HG03139 (cell line): Measurements from ENCODE around the gene NEO1.
A peak's percentile ranks its signal among the peaks of the same experiment; 100 is the strongest.
"Not testable (repeated sequence)": the region's sequence is repeated elsewhere in the genome, so short reads cannot be mapped to it uniquely, and the experiment has no call there.

Experiments
- ATAC-seq: cut with Tn5 transposase; IDR thresholded peaks from one replicate; pipeline ENCODE4 v1.9.1; 2021; ENCODE audit not compliant: unreplicated experiment

Gene NEO1

GRCh38 chr15:73139744-73140553 lies 87.7 kb downstream of the NEO1 start:
- ATAC-seq: no peak

- no peak for ATAC-seq
Measured at GRCh38 chr15:73141216-73141900, 89.1 kb downstream of the NEO1 start.

- ATAC-seq: peak; percentile 73
Measured at GRCh38 chr15:73142802-73143762, 90.8 kb downstream of the NEO1 start.

- ATAC-seq: no peak
Measured at GRCh38 chr15:73143763-73144155, 91.5 kb downstream of the NEO1 start.

GRCh38 chr15:73146419-73146818 lies 94.2 kb downstream of the NEO1 start:
- no peak for ATAC-seq

- no peak for ATAC-seq
Measured at GRCh38 chr15:73150831-73151230, 98.6 kb downstream of the NEO1 start.

GRCh38 chr15:73153024-73153423 lies 100.8 kb downstream of the NEO1 start:
- ATAC-seq: no peak

GRCh38 chr15:73153447-73153846 lies 101.2 kb downstream of the NEO1 start:
- ATAC-seq: no peak

GRCh38 chr15:73156431-73157191 lies 104.3 kb downstream of the NEO1 start:
- ATAC-seq: no peak

GRCh38 chr15:73161546-73161945 lies 109.3 kb downstream of the NEO1 start:
- ATAC-seq: no peak

GRCh38 chr15:73165435-73165834 lies 113.2 kb downstream of the NEO1 start:
- no peak for ATAC-seq

GRCh38 chr15:73165844-73166243 lies 113.6 kb downstream of the NEO1 start:
- no peak for ATAC-seq

GRCh38 chr15:73166711-73167110 lies 114.4 kb downstream of the NEO1 start:
- not testable (repeated sequence) for ATAC-seq

- no peak for ATAC-seq
Measured at GRCh38 chr15:73168487-73168886, 116.2 kb downstream of the NEO1 start.

GRCh38 chr15:73171711-73172110 lies 119.4 kb downstream of the NEO1 start:
- no peak for ATAC-seq

GRCh38 chr15:73172508-73172907 lies 120.2 kb downstream of the NEO1 start:
- ATAC-seq: no peak

- no peak for ATAC-seq
Measured at GRCh38 chr15:73174171-73174570, 121.9 kb downstream of the NEO1 start.

GRCh38 chr15:73175382-73175781 lies 123.1 kb downstream of the NEO1 start:
- ATAC-seq: no peak

GRCh38 chr15:73176598-73176997 lies 124.3 kb downstream of the NEO1 start:
- ATAC-seq: no peak

- no peak for ATAC-seq
Measured at GRCh38 chr15:73183071-73183470, 130.8 kb downstream of the NEO1 start.

- no peak for ATAC-seq
Measured at GRCh38 chr15:73190189-73190601, 137.9 kb downstream of the NEO1 start.
